Activated naive CD4-positive, alpha-beta T cell treated with anti-CD3 and anti-CD28 coated beads, Interleukin-2, amount 50 U/mL, for 24 hours (primary cell): ENCODE results near the gene UBE4B.

ENCODE experiments used
- H3K27ac Mint-ChIP-seq: one replicate; pipeline ENCODE4 v1.8.0; 2021; ENCODE audit warnings: mild to moderate bottlenecking, mixed read lengths
- H3K27me3 Mint-ChIP-seq: one replicate; pipeline ENCODE4 v1.8.0; 2021; ENCODE audit warnings: mixed read lengths
- H3K36me3 Mint-ChIP-seq: one replicate; pipeline ENCODE4 v1.8.0; 2021; ENCODE audit warnings: mixed read lengths
- H3K4me1 Mint-ChIP-seq: one replicate; pipeline ENCODE4 v1.8.0; 2021; ENCODE audit warnings: mixed read lengths
- H3K4me3 Mint-ChIP-seq: one replicate; pipeline ENCODE4 v1.8.0; 2021; ENCODE audit warnings: mild to moderate bottlenecking, mixed read lengths
- H3K9me3 Mint-ChIP-seq: one replicate; pipeline ENCODE4 v1.8.0; 2021; ENCODE audit warnings: mixed read lengths

Gene UBE4B

GRCh38 chr1:10108134-10108663, 75.4 kb downstream of the UBE4B start:
- H3K36me3 Mint-ChIP-seq = peaks cover 19% of the 10 kb centered on the region
- no peak overlapping the region for H3K27ac Mint-ChIP-seq
- no peak overlapping the region for H3K4me3 Mint-ChIP-seq
- H3K27me3 Mint-ChIP-seq = no peaks in the 10 kb centered on the region
- no peaks in the 10 kb centered on the region for H3K9me3 Mint-ChIP-seq
- H3K4me1 Mint-ChIP-seq = peaks cover 4% of the 10 kb centered on the region

- H3K27me3 Mint-ChIP-seq = no peaks in the 10 kb centered on the region
- H3K27ac Mint-ChIP-seq = no peak overlapping the region
- H3K4me3 Mint-ChIP-seq = no peak overlapping the region
- peaks cover 4% of the 10 kb centered on the region for H3K4me1 Mint-ChIP-seq
- H3K9me3 Mint-ChIP-seq = no peaks in the 10 kb centered on the region
- H3K36me3 Mint-ChIP-seq = peaks cover 18% of the 10 kb centered on the region
Observed at GRCh38 chr1:10108948-10109708, 76.4 kb downstream of the UBE4B start.

- no peak overlapping the region for H3K4me3 Mint-ChIP-seq
- H3K9me3 Mint-ChIP-seq = no peaks in the 10 kb centered on the region
- H3K36me3 Mint-ChIP-seq = peaks cover 4% of the 10 kb centered on the region
- peaks cover 4% of the 10 kb centered on the region for H3K4me1 Mint-ChIP-seq
- no peaks in the 10 kb centered on the region for H3K27me3 Mint-ChIP-seq
- H3K27ac Mint-ChIP-seq = no peak overlapping the region
Observed at GRCh38 chr1:10113501-10113900, 80.7 kb downstream of the UBE4B start.

GRCh38 chr1:10114746-10115145, 82.0 kb downstream of the UBE4B start:
- Mint-ChIP-seq H3K27ac (no peak overlapping the region), H3K27me3 (no peaks in the 10 kb centered on the region), H3K9me3 (no peaks in the 10 kb centered on the region), H3K4me1 (peaks cover 4% of the 10 kb centered on the region), H3K4me3 (no peak overlapping the region), H3K36me3 (peaks cover 5% of the 10 kb centered on the region)

GRCh38 chr1:10117132-10117531, 84.4 kb downstream of the UBE4B start:
- H3K27me3 Mint-ChIP-seq = no peaks in the 10 kb centered on the region
- H3K27ac Mint-ChIP-seq = no peak overlapping the region
- H3K4me3 Mint-ChIP-seq = no peak overlapping the region
- peaks cover 4% of the 10 kb centered on the region for H3K4me1 Mint-ChIP-seq
- H3K9me3 Mint-ChIP-seq = no peaks in the 10 kb centered on the region
- peaks cover 3% of the 10 kb centered on the region for H3K36me3 Mint-ChIP-seq

GRCh38 chr1:10117865-10118264, 85.1 kb downstream of the UBE4B start:
- no peak overlapping the region for H3K27ac Mint-ChIP-seq
- no peaks in the 10 kb centered on the region for H3K9me3 Mint-ChIP-seq
- H3K36me3 Mint-ChIP-seq = peaks cover 3% of the 10 kb centered on the region
- no peaks in the 10 kb centered on the region for H3K27me3 Mint-ChIP-seq
- H3K4me1 Mint-ChIP-seq = peaks cover under 1% of the 10 kb centered on the region
- H3K4me3 Mint-ChIP-seq = no peak overlapping the region

- Mint-ChIP-seq H3K4me1 (no peaks in the 10 kb centered on the region), H3K9me3 (no peaks in the 10 kb centered on the region), H3K27ac (no peak overlapping the region), H3K27me3 (no peaks in the 10 kb centered on the region), H3K4me3 (no peak overlapping the region), H3K36me3 (peaks cover 3% of the 10 kb centered on the region)
Observed at GRCh38 chr1:10121688-10122087, 88.9 kb downstream of the UBE4B start.

- no peak overlapping the region for H3K27ac Mint-ChIP-seq
- no peaks in the 10 kb centered on the region for H3K9me3 Mint-ChIP-seq
- no peaks in the 10 kb centered on the region for H3K4me1 Mint-ChIP-seq
- peaks cover 3% of the 10 kb centered on the region for H3K36me3 Mint-ChIP-seq
- no peaks in the 10 kb centered on the region for H3K27me3 Mint-ChIP-seq
- H3K4me3 Mint-ChIP-seq = no peak overlapping the region
Observed at GRCh38 chr1:10122926-10123325, 90.2 kb downstream of the UBE4B start.

- no peaks in the 10 kb centered on the region for H3K27me3 Mint-ChIP-seq
- peaks cover 4% of the 10 kb centered on the region for H3K36me3 Mint-ChIP-seq
- no peaks in the 10 kb centered on the region for H3K4me1 Mint-ChIP-seq
- no peak overlapping the region for H3K4me3 Mint-ChIP-seq
- no peaks in the 10 kb centered on the region for H3K9me3 Mint-ChIP-seq
- no peak overlapping the region for H3K27ac Mint-ChIP-seq
Observed at GRCh38 chr1:10128101-10128765, 95.5 kb downstream of the UBE4B start.

GRCh38 chr1:10132316-10132715, 99.6 kb downstream of the UBE4B start:
- Mint-ChIP-seq H3K4me1 (no peaks in the 10 kb centered on the region), H3K4me3 (no peak overlapping the region), H3K27ac (no peak overlapping the region), H3K27me3 (no peaks in the 10 kb centered on the region), H3K9me3 (no peaks in the 10 kb centered on the region), H3K36me3 (peaks cover 8% of the 10 kb centered on the region)

GRCh38 chr1:10132852-10133251, 100.1 kb downstream of the UBE4B start:
- Mint-ChIP-seq H3K4me3 (no peak overlapping the region), H3K9me3 (no peaks in the 10 kb centered on the region), H3K36me3 (peaks cover 10% of the 10 kb centered on the region), H3K27me3 (no peaks in the 10 kb centered on the region), H3K27ac (no peak overlapping the region), H3K4me1 (no peaks in the 10 kb centered on the region)

- Mint-ChIP-seq H3K4me3 (no peak overlapping the region), H3K4me1 (no peaks in the 10 kb centered on the region), H3K9me3 (no peaks in the 10 kb centered on the region), H3K36me3 (peaks cover 12% of the 10 kb centered on the region), H3K27ac (no peak overlapping the region), H3K27me3 (no peaks in the 10 kb centered on the region)
Observed at GRCh38 chr1:10140981-10141380, 108.2 kb downstream of the UBE4B start.

- Mint-ChIP-seq H3K9me3 (no peaks in the 10 kb centered on the region), H3K36me3 (peaks cover 7% of the 10 kb centered on the region), H3K4me3 (no peak overlapping the region), H3K4me1 (no peaks in the 10 kb centered on the region), H3K27me3 (no peaks in the 10 kb centered on the region), H3K27ac (no peak overlapping the region)
Observed at GRCh38 chr1:10143961-10144485, 111.3 kb downstream of the UBE4B start.

GRCh38 chr1:10146391-10146790, 113.6 kb downstream of the UBE4B start:
- no peak overlapping the region for H3K27ac Mint-ChIP-seq
- peaks cover 9% of the 10 kb centered on the region for H3K36me3 Mint-ChIP-seq
- no peaks in the 10 kb centered on the region for H3K4me1 Mint-ChIP-seq
- H3K27me3 Mint-ChIP-seq = no peaks in the 10 kb centered on the region
- H3K9me3 Mint-ChIP-seq = no peaks in the 10 kb centered on the region
- H3K4me3 Mint-ChIP-seq = no peak overlapping the region

- no peak overlapping the region for H3K4me3 Mint-ChIP-seq
- no peaks in the 10 kb centered on the region for H3K9me3 Mint-ChIP-seq
- H3K4me1 Mint-ChIP-seq = no peaks in the 10 kb centered on the region
- no peaks in the 10 kb centered on the region for H3K27me3 Mint-ChIP-seq
- no peak overlapping the region for H3K27ac Mint-ChIP-seq
- H3K36me3 Mint-ChIP-seq = peaks cover 7% of the 10 kb centered on the region
Observed at GRCh38 chr1:10149231-10149630, 116.5 kb downstream of the UBE4B start.

GRCh38 chr1:10152709-10153284, 120.0 kb downstream of the UBE4B start:
- Mint-ChIP-seq H3K27ac (no peak overlapping the region), H3K4me3 (no peak overlapping the region), H3K9me3 (no peaks in the 10 kb centered on the region), H3K27me3 (no peaks in the 10 kb centered on the region), H3K36me3 (peaks cover 5% of the 10 kb centered on the region), H3K4me1 (no peaks in the 10 kb centered on the region)
